IPS-18c (cell line): ENCODE results near the gene CDH16.
"Not testable (repeated sequence)": the region's sequence is repeated elsewhere in the genome, so short reads cannot be mapped to it uniquely, and the experiment has no call there.

ENCODE experiments used
- H3K4me3 ChIP-seq: 2 replicates; pipeline ENCODE4 v1.7.0; 2013; ENCODE audit warnings: low read depth, mild to moderate bottlenecking, low read length, moderate library complexity; ENCODE audit not compliant: insufficient read depth
- H3K9me3 ChIP-seq: one replicate; pipeline ENCODE4 v1.6.1; 2013; ENCODE audit warnings: mild to moderate bottlenecking, low read length, moderate library complexity; ENCODE audit not compliant: control insufficient read depth, insufficient read depth

CDH16 gene

GRCh38 chr16:66905633-66906539, 12.8 kb downstream of the CDH16 start:
- H3K4me3 ChIP-seq = no peak overlapping the region; the same call in 1 of the 2 replicates

GRCh38 chr16:66904846-66905632, 13.6 kb downstream of the CDH16 start:
- Histone ChIP-seq H3K4me3 (no peak overlapping the region; the same call in 1 of the 2 replicates), H3K9me3 (no peaks in the 10 kb centered on the region)

More at GRCh38 chr16:66905633-66906539, 12.8 kb downstream of the CDH16 start:
- H3K9me3 ChIP-seq = no peaks in the 10 kb centered on the region

- Histone ChIP-seq H3K9me3 (no peaks in the 10 kb centered on the region), H3K4me3 (no peak overlapping the region)
Measured at GRCh38 chr16:66904428-66904845, 14.2 kb downstream of the CDH16 start.

DNA sequence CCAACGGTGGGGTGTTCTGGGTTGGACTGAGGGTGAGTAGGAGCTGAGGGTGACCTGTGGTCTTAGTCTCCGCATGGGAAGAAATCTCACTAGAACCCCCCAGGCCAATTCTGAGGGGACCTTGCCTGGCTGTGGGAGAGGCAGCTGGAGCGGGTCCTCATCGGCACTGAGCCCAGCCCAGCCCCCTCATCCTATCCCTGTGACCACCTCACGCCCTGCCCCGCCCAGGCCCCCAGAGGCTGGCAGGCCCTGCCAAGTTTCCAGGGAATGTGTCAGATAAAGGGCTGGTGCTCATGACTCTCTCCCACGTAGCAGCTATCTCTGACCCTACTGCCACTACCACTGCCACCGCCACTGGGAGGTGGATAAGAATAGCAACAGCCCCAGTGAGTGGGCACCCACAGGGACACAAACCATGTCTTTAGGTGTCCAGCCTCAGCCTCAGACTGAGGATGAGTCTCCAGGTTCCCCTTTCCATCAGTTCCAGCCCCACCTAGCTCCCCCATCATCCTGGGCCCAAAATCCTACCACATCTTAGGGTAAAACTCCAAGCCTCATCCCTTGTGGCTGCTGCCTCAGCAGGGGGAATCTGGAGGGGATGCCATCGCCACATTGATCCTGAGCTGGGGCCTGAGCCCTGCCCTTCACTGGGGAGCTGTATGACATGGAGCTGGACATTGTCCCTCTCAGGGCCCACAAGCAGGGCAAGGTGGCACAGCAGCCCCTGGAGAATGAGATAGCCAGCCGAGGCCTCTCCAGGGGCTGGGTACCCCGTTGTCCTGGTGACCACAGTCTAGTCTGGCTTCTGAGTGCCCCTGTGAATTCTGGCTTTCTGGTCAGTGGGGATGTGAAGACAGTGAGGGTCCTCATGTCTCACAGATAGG, 14.9 kb downstream of the CDH16 start:
- Histone ChIP-seq H3K4me3 (no peak overlapping the region), H3K9me3 (no peaks in the 10 kb centered on the region)

DNA sequence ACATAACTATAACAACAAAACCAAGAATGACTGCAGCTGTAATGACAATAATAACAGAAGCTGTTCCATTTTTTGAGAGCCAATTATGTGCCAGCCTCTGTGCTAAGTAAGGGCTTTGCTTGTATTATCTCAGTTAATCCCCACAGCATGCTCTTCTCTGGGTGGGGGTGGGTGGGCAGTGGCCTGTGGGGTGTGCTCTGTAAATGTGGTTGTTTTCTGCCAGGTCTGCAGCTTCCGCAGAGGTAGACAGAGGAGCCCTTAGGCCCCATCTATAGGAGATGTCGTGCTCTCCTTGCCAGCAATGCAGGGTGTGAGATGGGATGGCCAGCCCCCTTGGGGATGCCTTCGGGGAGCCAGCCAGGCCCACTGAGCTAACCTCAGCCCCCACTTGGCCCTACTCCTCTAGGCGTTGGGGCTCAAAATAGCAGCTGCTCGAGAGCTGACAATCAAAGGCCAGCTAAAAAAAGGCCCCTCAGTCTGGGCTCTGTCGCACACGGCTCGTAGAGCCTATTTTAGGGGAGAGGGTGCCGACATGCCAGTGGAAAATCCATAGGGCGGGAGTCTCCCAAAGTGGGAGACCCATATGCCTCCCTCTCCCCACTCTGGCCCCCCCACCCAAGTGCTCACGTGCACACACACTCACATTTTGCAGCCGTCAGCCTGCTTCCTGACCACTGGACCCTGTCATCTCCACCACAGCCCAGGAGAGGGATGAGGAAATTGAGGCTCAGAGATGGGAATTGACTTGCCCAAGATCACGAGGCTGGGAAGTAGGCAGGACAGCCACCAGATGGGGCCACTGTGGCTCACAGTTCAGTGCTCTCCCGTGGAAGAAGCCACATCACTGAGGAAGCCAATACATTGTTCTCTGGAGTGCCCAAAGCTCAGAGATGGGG, 15.8 kb downstream of the CDH16 start:
- Histone ChIP-seq H3K9me3 (no peaks in the 10 kb centered on the region), H3K4me3 (no peak overlapping the region)

DNA sequence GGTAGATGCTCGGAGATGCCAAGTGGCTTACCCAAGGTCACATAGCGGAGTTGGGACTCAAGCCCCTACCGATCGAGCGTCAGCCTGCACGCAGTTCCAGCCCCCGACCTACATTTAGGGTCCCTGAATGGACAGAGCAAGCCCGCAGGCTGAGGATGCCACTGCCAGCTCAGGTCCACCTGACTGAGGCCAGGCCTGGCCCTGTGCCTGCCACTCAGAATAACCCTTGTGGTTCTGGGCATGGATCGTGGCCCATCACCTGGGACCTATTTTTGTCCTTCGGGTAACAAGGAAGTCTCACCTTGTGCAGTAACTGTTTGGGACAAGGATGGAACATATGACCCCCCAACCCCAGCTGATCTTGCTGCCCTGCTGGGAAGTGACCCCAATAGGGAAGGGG, 17.1 kb downstream of the CDH16 start:
- H3K9me3 ChIP-seq = no peaks in the 10 kb centered on the region
- no peak overlapping the region for H3K4me3 ChIP-seq

GRCh38 chr16:66900721-66901441, 17.8 kb downstream of the CDH16 start:
- Histone ChIP-seq H3K4me3 (no peak overlapping the region), H3K9me3 (peaks cover 2% of the 10 kb centered on the region)

- Histone ChIP-seq H3K4me3 (no peak overlapping the region), H3K9me3 (peaks cover 3% of the 10 kb centered on the region)
Measured at GRCh38 chr16:66899945-66900710, 18.6 kb downstream of the CDH16 start.

- H3K9me3 ChIP-seq = peaks cover 3% of the 10 kb centered on the region
- no peak overlapping the region for H3K4me3 ChIP-seq
Measured at GRCh38 chr16:66899310-66899944, 19.3 kb downstream of the CDH16 start.

DNA sequence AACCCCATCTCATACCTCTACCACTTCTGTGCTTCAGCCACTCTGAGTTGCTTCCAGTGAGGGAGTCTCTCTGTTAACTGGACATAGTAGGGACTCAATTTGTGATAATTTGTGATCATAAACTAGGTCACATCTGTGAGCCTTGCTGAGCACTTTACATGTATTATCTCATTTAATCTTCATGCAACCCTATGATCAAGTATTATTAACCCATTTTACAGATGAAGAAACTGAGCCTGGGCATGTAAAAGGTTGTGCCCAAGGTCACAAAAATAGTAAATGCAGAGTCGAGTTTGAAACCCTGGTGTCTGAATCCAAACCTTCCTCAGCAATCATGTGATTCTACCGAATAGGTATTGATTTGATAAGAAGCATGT, 19.8 kb downstream of the CDH16 start:
- Histone ChIP-seq H3K4me3 (no peak overlapping the region), H3K9me3 (peaks cover 3% of the 10 kb centered on the region)

- Histone ChIP-seq H3K4me3 (no peak overlapping the region), H3K9me3 (peaks cover 3% of the 10 kb centered on the region)
Measured at GRCh38 chr16:66898207-66898606, 20.5 kb downstream of the CDH16 start.

GRCh38 chr16:66896682-66897081, 22.0 kb downstream of the CDH16 start:
- H3K9me3 ChIP-seq, H3K4me3 ChIP-seq: not testable (repeated sequence)

- Histone ChIP-seq H3K4me3 (no peak overlapping the region), H3K9me3 (peaks cover 3% of the 10 kb centered on the region)
Measured at GRCh38 chr16:66895999-66896398, 22.7 kb downstream of the CDH16 start.

DNA sequence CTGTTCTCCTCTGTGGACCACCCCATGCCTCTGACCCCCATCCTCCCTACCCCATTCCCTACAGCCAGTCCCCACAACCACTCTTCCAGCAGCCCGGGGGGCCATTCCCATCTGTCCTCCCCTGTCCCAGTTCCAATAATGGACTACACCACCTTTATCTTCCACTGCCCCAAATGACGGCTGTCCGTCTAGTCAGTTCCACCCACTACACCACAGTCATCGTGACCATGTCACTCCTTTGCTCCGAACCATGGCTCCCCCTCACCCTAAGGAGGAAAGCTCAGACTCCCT, 23.1 kb downstream of the CDH16 start:
- Histone ChIP-seq H3K9me3 (peaks cover 3% of the 10 kb centered on the region), H3K4me3 (no peak overlapping the region)
